ENCODE data around the gene ATXN1.

- TF ChIP-seq CTCF (conservative IDR thresholded peaks at IDR 0.05; ENCODE audit: low read length) (no peak), EZH2phosphoT487 (IDR thresholded peaks at IDR 0.05; ENCODE audit: borderline replicate concordance) (no peak)
Observed at GRCh38 chr6:16326531-16326930, 434.7 kb downstream of the ATXN1 start.

Measured in Loucy (cell line).